ENCODE data around the gene NMNAT2.

NMNAT2 gene

GRCh38 chr1:183206538-183207122, 211.6 kb downstream of the NMNAT2 start:
- H3K9ac ChIP-seq = no peak overlapping the region
- H3K4me2 ChIP-seq = no peak overlapping the region
- H3K79me2 ChIP-seq (ENCODE audit: insufficient read depth, low read depth) = no peaks in the 10 kb centered on the region
- no peaks in the 10 kb centered on the region for H3K36me3 ChIP-seq (ENCODE audit: insufficient read depth)
- H3K27ac ChIP-seq = no peak overlapping the region
- TF ChIP-seq CTCF (conservative IDR thresholded peaks at IDR 0.05; ENCODE audit: low read depth, low read length) = no peak
- H3K4me3 ChIP-seq (IDR thresholded peaks at IDR 0.05; ENCODE audit: insufficient read depth, low read depth, low read length) = no peak overlapping the region
- no peaks in the 10 kb centered on the region for H4K20me1 ChIP-seq (ENCODE audit: insufficient read depth)
- H2AFZ ChIP-seq (ENCODE audit: low read depth) = no peak overlapping the region
- no peaks in the 10 kb centered on the region for H3K27me3 ChIP-seq (ENCODE audit: insufficient read depth, low read depth)
- peaks cover 13% of the 10 kb centered on the region for H3K4me1 ChIP-seq (ENCODE audit: low read depth, poor library complexity, severe bottlenecking)

GRCh38 chr1:183205196-183205781, 212.9 kb downstream of the NMNAT2 start:
- no peak overlapping the region for H3K9ac ChIP-seq
- TF ChIP-seq CTCF (conservative IDR thresholded peaks at IDR 0.05; ENCODE audit: low read depth, low read length) = no peak
- no peaks in the 10 kb centered on the region for H4K20me1 ChIP-seq (ENCODE audit: insufficient read depth)
- H3K27me3 ChIP-seq (ENCODE audit: insufficient read depth, low read depth) = no peaks in the 10 kb centered on the region
- H3K36me3 ChIP-seq (ENCODE audit: insufficient read depth) = no peaks in the 10 kb centered on the region
- H3K4me1 ChIP-seq (ENCODE audit: low read depth, poor library complexity, severe bottlenecking) = peaks cover 13% of the 10 kb centered on the region
- H2AFZ ChIP-seq (ENCODE audit: low read depth) = no peak overlapping the region
- H3K27ac ChIP-seq = no peak overlapping the region
- no peak overlapping the region for H3K4me3 ChIP-seq (IDR thresholded peaks at IDR 0.05; ENCODE audit: insufficient read depth, low read depth, low read length)
- H3K79me2 ChIP-seq (ENCODE audit: insufficient read depth, low read depth) = no peaks in the 10 kb centered on the region
- H3K4me2 ChIP-seq = no peak overlapping the region

- Histone ChIP-seq H3K27me3 (ENCODE audit: insufficient read depth, low read depth) (no peaks in the 10 kb centered on the region), H3K27ac (no peak overlapping the region), H3K4me1 (ENCODE audit: low read depth, poor library complexity, severe bottlenecking) (no peaks in the 10 kb centered on the region), H3K36me3 (ENCODE audit: insufficient read depth) (no peaks in the 10 kb centered on the region), H3K9ac (no peak overlapping the region), H4K20me1 (ENCODE audit: insufficient read depth) (no peaks in the 10 kb centered on the region), H2AFZ (ENCODE audit: low read depth) (no peak overlapping the region), H3K4me3 (IDR thresholded peaks at IDR 0.05; ENCODE audit: insufficient read depth, low read depth, low read length) (no peak overlapping the region), H3K79me2 (ENCODE audit: insufficient read depth, low read depth) (no peaks in the 10 kb centered on the region), H3K4me2 (no peak overlapping the region)
- no peak for TF ChIP-seq CTCF (conservative IDR thresholded peaks at IDR 0.05; ENCODE audit: low read depth, low read length)
Observed at GRCh38 chr1:183203094-183203493, 215.1 kb downstream of the NMNAT2 start.

GRCh38 chr1:183200451-183200850, 217.7 kb downstream of the NMNAT2 start:
- Histone ChIP-seq H3K9ac (no peak overlapping the region), H3K27me3 (ENCODE audit: insufficient read depth, low read depth) (no peaks in the 10 kb centered on the region), H3K36me3 (ENCODE audit: insufficient read depth) (no peaks in the 10 kb centered on the region), H3K4me1 (ENCODE audit: low read depth, poor library complexity, severe bottlenecking) (peaks cover 12% of the 10 kb centered on the region), H3K79me2 (ENCODE audit: insufficient read depth, low read depth) (no peaks in the 10 kb centered on the region), H3K27ac (no peak overlapping the region), H2AFZ (ENCODE audit: low read depth) (no peak overlapping the region), H3K4me3 (IDR thresholded peaks at IDR 0.05; ENCODE audit: insufficient read depth, low read depth, low read length) (no peak overlapping the region), H3K4me2 (no peak overlapping the region), H4K20me1 (ENCODE audit: insufficient read depth) (no peaks in the 10 kb centered on the region)
- no peak for TF ChIP-seq CTCF (conservative IDR thresholded peaks at IDR 0.05; ENCODE audit: low read depth, low read length)

Data from KMS-11 (cell line).